Measurements from ENCODE around the gene CEBPE.

The CEBPE gene

GRCh38 chr14:23078692-23079116 is 40.4 kb downstream of the CEBPE start:
- TF ChIP-seq CTCF (conservative IDR thresholded peaks at IDR 0.05; ENCODE audit: low read length) (no peak), EZH2phosphoT487 (IDR thresholded peaks at IDR 0.05; ENCODE audit: borderline replicate concordance) (no peak)
- H3K4me1 ChIP-seq (ENCODE audit: insufficient read depth, low read length, poor library complexity, severe bottlenecking) = no peaks in the 10 kb centered on the region
- H4K20me1 ChIP-seq (ENCODE audit: insufficient read depth, low read length, poor library complexity, severe bottlenecking) = peaks cover 6% of the 10 kb centered on the region
- H3K9me2 ChIP-seq (replicated peaks; ENCODE audit: low read depth, low read length) = no peaks in the 10 kb centered on the region
- H3K4me3 ChIP-seq (ENCODE audit: low read length, poor library complexity, severe bottlenecking) = no peak overlapping the region
- no peak overlapping the region for H2AFZ ChIP-seq (ENCODE audit: low read length)
- no peaks in the 10 kb centered on the region for H3K27me3 ChIP-seq (ENCODE audit: insufficient read depth, low read length, poor library complexity, severe bottlenecking)
- H3K9me3 ChIP-seq (ENCODE audit: insufficient read depth, low read depth, low read length) = no peaks in the 10 kb centered on the region
- no peak overlapping the region for H3K4me2 ChIP-seq (ENCODE audit: low read depth, low read length, poor library complexity, severe bottlenecking)
- peaks cover 7% of the 10 kb centered on the region; the same call in 1 of the 2 replicates for H3F3A ChIP-seq (ENCODE audit: low read depth)
- H3K36me3 ChIP-seq (ENCODE audit: insufficient read depth, low read length) = peaks cover 88% of the 10 kb centered on the region
- H3K79me2 ChIP-seq (ENCODE audit: insufficient read depth, low read length) = no peaks in the 10 kb centered on the region
- H3K9ac ChIP-seq (ENCODE audit: low read depth, low read length, poor library complexity, severe bottlenecking) = no peak overlapping the region

DNA sequence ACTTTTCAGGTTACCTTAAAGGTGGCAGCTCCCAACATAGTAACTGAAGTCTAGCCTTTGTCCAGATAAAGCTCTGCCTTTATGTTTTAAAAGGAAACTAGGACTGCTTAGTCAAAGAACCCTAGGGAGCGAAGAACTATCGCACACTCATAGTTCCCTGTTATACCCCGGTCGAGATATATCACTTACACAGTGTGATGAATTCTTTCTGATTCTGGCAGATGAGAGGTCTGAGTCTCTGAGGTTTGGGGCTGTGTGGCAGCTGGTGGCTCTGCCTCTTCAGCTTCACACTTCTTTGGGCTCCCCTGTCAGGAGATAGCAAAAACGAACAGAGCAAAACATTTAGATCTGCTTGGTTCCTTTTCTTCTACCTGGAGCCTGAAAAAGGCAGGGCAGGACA is 41.1 kb downstream of the CEBPE start:
- H3K4me2 ChIP-seq (ENCODE audit: low read depth, low read length, poor library complexity, severe bottlenecking) = no peak overlapping the region
- H3F3A ChIP-seq (ENCODE audit: low read depth) = peaks cover 7% of the 10 kb centered on the region; the same call in 1 of the 2 replicates
- H3K36me3 ChIP-seq (ENCODE audit: insufficient read depth, low read length) = peaks cover 86% of the 10 kb centered on the region
- no peak overlapping the region for H2AFZ ChIP-seq (ENCODE audit: low read length)
- H4K20me1 ChIP-seq (ENCODE audit: insufficient read depth, low read length, poor library complexity, severe bottlenecking) = peaks cover 6% of the 10 kb centered on the region
- H3K9ac ChIP-seq (ENCODE audit: low read depth, low read length, poor library complexity, severe bottlenecking) = no peak overlapping the region
- H3K9me2 ChIP-seq (replicated peaks; ENCODE audit: low read depth, low read length) = no peaks in the 10 kb centered on the region
- no peaks in the 10 kb centered on the region for H3K79me2 ChIP-seq (ENCODE audit: insufficient read depth, low read length)
- no peaks in the 10 kb centered on the region for H3K27me3 ChIP-seq (ENCODE audit: insufficient read depth, low read length, poor library complexity, severe bottlenecking)
- no peak for TF ChIP-seq CTCF (conservative IDR thresholded peaks at IDR 0.05; ENCODE audit: low read length)
- TF ChIP-seq EZH2phosphoT487 (IDR thresholded peaks at IDR 0.05; ENCODE audit: borderline replicate concordance) = no peak
- H3K9me3 ChIP-seq (ENCODE audit: insufficient read depth, low read depth, low read length) = no peaks in the 10 kb centered on the region
- no peaks in the 10 kb centered on the region for H3K4me1 ChIP-seq (ENCODE audit: insufficient read depth, low read length, poor library complexity, severe bottlenecking)
- H3K4me3 ChIP-seq (ENCODE audit: low read length, poor library complexity, severe bottlenecking) = no peak overlapping the region

GRCh38 chr14:23076785-23077408 is 42.2 kb downstream of the CEBPE start:
- Histone ChIP-seq H3K79me2 (ENCODE audit: insufficient read depth, low read length) (peaks cover 2% of the 10 kb centered on the region; the same call in 1 of the 2 replicates), H4K20me1 (ENCODE audit: insufficient read depth, low read length, poor library complexity, severe bottlenecking) (peaks cover 6% of the 10 kb centered on the region), H3K9ac (ENCODE audit: low read depth, low read length, poor library complexity, severe bottlenecking) (no peak overlapping the region), H2AFZ (ENCODE audit: low read length) (no peak overlapping the region), H3F3A (ENCODE audit: low read depth) (peaks cover 7% of the 10 kb centered on the region; the same call in 1 of the 2 replicates), H3K27me3 (ENCODE audit: insufficient read depth, low read length, poor library complexity, severe bottlenecking) (no peaks in the 10 kb centered on the region), H3K4me3 (ENCODE audit: low read length, poor library complexity, severe bottlenecking) (no peak overlapping the region), H3K36me3 (ENCODE audit: insufficient read depth, low read length) (peaks cover 89% of the 10 kb centered on the region), H3K4me2 (ENCODE audit: low read depth, low read length, poor library complexity, severe bottlenecking) (no peak overlapping the region), H3K9me2 (replicated peaks; ENCODE audit: low read depth, low read length) (no peaks in the 10 kb centered on the region), H3K9me3 (ENCODE audit: insufficient read depth, low read depth, low read length) (no peaks in the 10 kb centered on the region), H3K4me1 (ENCODE audit: insufficient read depth, low read length, poor library complexity, severe bottlenecking) (peaks cover 2% of the 10 kb centered on the region)
- TF ChIP-seq CTCF (conservative IDR thresholded peaks at IDR 0.05; ENCODE audit: low read length) (peak; percentile 78), EZH2phosphoT487 (IDR thresholded peaks at IDR 0.05; ENCODE audit: borderline replicate concordance) (no peak)

Measured in Loucy (cell line).